Caco-2 (cell line): ENCODE data around the gene TMA7. TPM values are rescaled to one million over a fixed set of nuclear protein-coding genes. Genes with fewer than 3 reads are reported as not detected.

ENCODE experiments used
- BruUV-seq: library from RNA; stranded (reverse); fragments of 400-500 nt; replicated peaks from 2 replicates; lab custom pipeline; 2021; lab: Mats Ljungman, UMichigan
- CTCF ChIA-PET: fragments of 300-600 bp; sonication (Branson Sonifier 250); formaldehyde crosslinking; loops from one replicate; lab custom pipeline; 2022; ENCODE audit warnings: antibody characterized with exemption; lab: Charles Lee
- POLR2A ChIA-PET: fragments of 300-600 bp; sonication (Branson Sonifier 250); formaldehyde crosslinking; loops from one replicate; lab custom pipeline; 2022; ENCODE audit warnings: antibody characterized with exemption; lab: Charles Lee
- DNase-seq, 2 experiments: peaks; one replicate each; pipeline versions ENCODE4 v3.0.0 to v3.0.0-alpha.2; 2020 to 2022
- H3K27me3 ChIP-seq: replicated peaks from 2 replicates; pipeline ENCODE4 v1.6.0; 2011; ENCODE audit warnings: low read length; ENCODE audit not compliant: control insufficient read depth, insufficient read depth
- H3K36me3 ChIP-seq: 2 replicates; pipeline ENCODE4 v1.5.1; 2011; ENCODE audit warnings: low read length; ENCODE audit not compliant: control insufficient read depth, insufficient read depth
- H3K4me1 ChIP-seq: fragments of 250-450 bp; sonication (Bioruptor Pico); 2 replicates; pipeline ENCODE4 v1.5.1; 2020; ENCODE audit warnings: mild to moderate bottlenecking
- H3K4me3 ChIP-seq: 2 replicates; pipeline ENCODE4 v1.5.1; 2011; ENCODE audit warnings: low read depth, mild to moderate bottlenecking, control low read depth, low read length
- H3K9me3 ChIP-seq: fragments of 250-450 bp; sonication (Bioruptor Pico); 2 replicates; pipeline ENCODE4 v1.5.1; 2020; ENCODE audit warnings: mild to moderate bottlenecking, moderate library complexity
- H3K27ac Mint-ChIP-seq: one replicate; pipeline ENCODE4 v1.8.0; 2022; ENCODE audit warnings: mixed read lengths; ENCODE audit not compliant: unreplicated experiment
- H3K27me3 Mint-ChIP-seq: one replicate; pipeline ENCODE4 v1.8.0; 2022; ENCODE audit warnings: mixed read lengths; ENCODE audit not compliant: insufficient read depth, unreplicated experiment
- H3K36me3 Mint-ChIP-seq: one replicate; pipeline ENCODE4 v1.8.0; 2022; ENCODE audit warnings: mild to moderate bottlenecking, mixed read lengths; ENCODE audit not compliant: insufficient read depth, unreplicated experiment
- H3K4me1 Mint-ChIP-seq: one replicate; pipeline ENCODE4 v1.8.0; 2022; ENCODE audit warnings: low read depth, mixed read lengths; ENCODE audit not compliant: unreplicated experiment
- H3K4me3 Mint-ChIP-seq: one replicate; pipeline ENCODE4 v1.8.0; 2022; ENCODE audit warnings: mild to moderate bottlenecking, moderate library complexity, mixed read lengths; ENCODE audit not compliant: unreplicated experiment
- H3K9me3 Mint-ChIP-seq: one replicate; pipeline ENCODE4 v1.8.0; 2022; ENCODE audit warnings: mixed read lengths; ENCODE audit not compliant: unreplicated experiment
- intact Hi-C: fragments of 100-400 bp; cut with micrococcal nuclease; formaldehyde crosslinking; loops from one replicate; pipeline ENCODE4 v1.10.0; 2022; ENCODE audit not compliant: unreplicated experiment
- total RNA-seq: library from RNA; stranded (reverse); gene quantifications from 2 replicates; pipeline ENCODE4 v1.2.3, GENCODE V29; 2022
- TF ChIP-seq, protein P1 (sequence below), 2 experiments: fragments of 200-600 bp in 1 of 2; IDR thresholded peaks; 1 replicate in 1 of 2; 2 replicates in 1 of 2; pipeline versions ENCODE4 v1.5.1 to v1.8.0; 2011 to 2022; ENCODE audit warnings: antibody characterized with exemption in 1 of 2, control low read depth in 1 of 2, inconsistent platforms in 1 of 2, low read depth in 1 of 2, low read length in 1 of 2, mild to moderate bottlenecking in 1 of 2, moderate library complexity in 1 of 2; ENCODE audit not compliant: insufficient read depth in 1 of 2, severe bottlenecking in 1 of 2, unreplicated experiment in 1 of 2

TMA7 gene
- total RNA-seq, 1 experiment from 2014 or later = 205 TPM

DNA sequence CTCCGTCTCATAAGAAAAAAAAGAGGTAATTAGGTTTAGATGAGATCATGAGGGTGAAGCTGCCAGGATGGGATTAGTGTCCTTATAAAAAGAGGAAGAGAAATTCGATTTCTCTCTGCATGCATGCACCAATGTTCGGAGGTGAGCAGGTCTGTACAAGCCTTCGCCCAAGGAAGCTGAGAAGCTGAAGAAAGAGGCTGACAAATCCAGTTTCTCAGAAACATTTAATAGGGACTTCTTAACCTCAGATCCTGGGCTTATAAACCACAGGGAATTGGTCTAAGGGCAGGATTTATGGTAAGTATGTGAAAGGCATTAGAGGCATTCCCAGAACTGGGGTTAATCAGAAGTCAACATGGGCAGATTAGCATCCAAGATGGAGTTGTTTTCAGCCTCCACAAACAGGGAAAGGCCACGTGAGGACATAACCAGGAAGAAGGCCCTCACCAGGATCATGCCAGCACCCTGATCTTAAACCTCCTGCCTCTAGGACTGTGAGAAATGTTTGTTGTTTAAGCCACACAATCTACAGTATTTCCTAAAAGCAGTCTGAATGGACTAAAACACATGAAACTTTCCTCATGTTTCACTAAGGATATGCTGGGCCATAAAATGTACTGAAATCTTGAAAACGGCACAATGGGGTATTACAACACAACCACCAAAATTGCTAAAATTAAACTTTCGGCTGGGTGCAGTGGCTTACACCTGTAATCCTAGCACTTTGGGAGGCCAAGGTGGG lies 52.6 kb downstream of the TMA7 start:
- H3K36me3 ChIP-seq = no peaks in the 10 kb centered on the region
- no peak overlapping the region for H3K4me3 Mint-ChIP-seq
- H3K9me3 Mint-ChIP-seq = no peaks in the 10 kb centered on the region
- intact Hi-C loops = no loop called here
- no TSS peak for BruUV-seq
- peaks cover 7% of the 10 kb centered on the region; the same call in 1 of the 2 replicates for H3K4me1 ChIP-seq
- H3K4me1 Mint-ChIP-seq = no peaks in the 10 kb centered on the region
- H3K27ac Mint-ChIP-seq = no peak overlapping the region
- ChIA-PET POLR2A (interaction anchor here (0.5 to 0.6 kb wide), 3 partner anchors 11 to 46 kb away, joined by 3 to 12 read pairs (median 11); partner anchors contain the start of gene ATRIP), CTCF (no interaction called here)
- H3K36me3 Mint-ChIP-seq = peaks cover 3% of the 10 kb centered on the region
- TF ChIP-seq, protein P1, sequence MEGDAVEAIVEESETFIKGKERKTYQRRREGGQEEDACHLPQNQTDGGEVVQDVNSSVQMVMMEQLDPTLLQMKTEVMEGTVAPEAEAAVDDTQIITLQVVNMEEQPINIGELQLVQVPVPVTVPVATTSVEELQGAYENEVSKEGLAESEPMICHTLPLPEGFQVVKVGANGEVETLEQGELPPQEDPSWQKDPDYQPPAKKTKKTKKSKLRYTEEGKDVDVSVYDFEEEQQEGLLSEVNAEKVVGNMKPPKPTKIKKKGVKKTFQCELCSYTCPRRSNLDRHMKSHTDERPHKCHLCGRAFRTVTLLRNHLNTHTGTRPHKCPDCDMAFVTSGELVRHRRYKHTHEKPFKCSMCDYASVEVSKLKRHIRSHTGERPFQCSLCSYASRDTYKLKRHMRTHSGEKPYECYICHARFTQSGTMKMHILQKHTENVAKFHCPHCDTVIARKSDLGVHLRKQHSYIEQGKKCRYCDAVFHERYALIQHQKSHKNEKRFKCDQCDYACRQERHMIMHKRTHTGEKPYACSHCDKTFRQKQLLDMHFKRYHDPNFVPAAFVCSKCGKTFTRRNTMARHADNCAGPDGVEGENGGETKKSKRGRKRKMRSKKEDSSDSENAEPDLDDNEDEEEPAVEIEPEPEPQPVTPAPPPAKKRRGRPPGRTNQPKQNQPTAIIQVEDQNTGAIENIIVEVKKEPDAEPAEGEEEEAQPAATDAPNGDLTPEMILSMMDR (IDR thresholded peaks at IDR 0.05; ENCODE audit: insufficient read depth in 1 of 2, low read depth in 1 of 2, low read length in 1 of 2, severe bottlenecking in 1 of 2, unreplicated experiment in 1 of 2) = no peak
- no peaks in the 10 kb centered on the region for H3K27me3 Mint-ChIP-seq
- no peaks in the 10 kb centered on the region for H3K9me3 ChIP-seq
- H3K27me3 ChIP-seq = no peaks in the 10 kb centered on the region
- H3K4me3 ChIP-seq = no peak overlapping the region
- DNase-seq = no peak

GRCh38 chr3:48493203-48493501 lies 53.1 kb downstream of the TMA7 start:
- Histone ChIP-seq H3K4me3 (no peak overlapping the region), H3K27me3 (no peaks in the 10 kb centered on the region), H3K9me3 (no peaks in the 10 kb centered on the region), H3K4me1 (peaks cover 7% of the 10 kb centered on the region; the same call in 1 of the 2 replicates), H3K36me3 (no peaks in the 10 kb centered on the region)
- no peaks in the 10 kb centered on the region for H3K4me1 Mint-ChIP-seq
- TF ChIP-seq, protein P1 (IDR thresholded peaks at IDR 0.05; ENCODE audit: insufficient read depth in 1 of 2, low read depth in 1 of 2, low read length in 1 of 2, severe bottlenecking in 1 of 2, unreplicated experiment in 1 of 2) = no peak
- H3K36me3 Mint-ChIP-seq = peaks cover 8% of the 10 kb centered on the region
- CTCF ChIA-PET = no interaction called here
- DNase-seq = no peak
- no TSS peak for BruUV-seq
- intact Hi-C loops = no loop called here
- no peaks in the 10 kb centered on the region for H3K27me3 Mint-ChIP-seq
- no peak overlapping the region for H3K27ac Mint-ChIP-seq
- peaks cover 5% of the 10 kb centered on the region for H3K9me3 Mint-ChIP-seq
- POLR2A ChIA-PET = interaction anchor here (0.6 kb wide), 1 partner anchor 11 kb away, joined by 11 read pairs; no protein-coding TSS in a partner anchor
- H3K4me3 Mint-ChIP-seq = no peak overlapping the region

Other genes starting within 250 kb of the TMA7 start
- not detected in 2 replicates for gene CAMP, start 216.8 kb upstream of the TMA7 start, total RNA-seq
- 9.7 and 10.9 TPM in 2 replicates for gene ZNF589, start 199.2 kb upstream of the TMA7 start, total RNA-seq
- gene NME6, start 138.9 kb upstream of the TMA7 start, total RNA-seq = 42.3 and 49.2 TPM in 2 replicates
- not detected in 2 replicates for gene SPINK8, start 106.6 kb upstream of the TMA7 start, total RNA-seq
- 1.7 and 2.3 TPM in 2 replicates for gene FBXW12, start 68.0 kb upstream of the TMA7 start, total RNA-seq
- gene PLXNB1, start 10.2 kb upstream of the TMA7 start, total RNA-seq = 149 and 164 TPM in 2 replicates
- 48.9 and 59.5 TPM in 2 replicates for gene CCDC51, start 138 bp upstream of the TMA7 start, total RNA-seq
- 14.4 and 15.9 TPM in 2 replicates for gene ATRIP, start 6.5 kb downstream of the TMA7 start, total RNA-seq
- gene SHISA5, start 63.9 kb downstream of the TMA7 start, total RNA-seq = 213 and 226 TPM in 2 replicates
- 11.2 and 14.4 TPM in 2 replicates for gene PFKFB4, start 116.5 kb downstream of the TMA7 start, total RNA-seq
- 0.54 TPM in 1 of 2 replicates, not detected in the other for gene UCN2, start 123.5 kb downstream of the TMA7 start, total RNA-seq
- 4.7 and 5.2 TPM in 2 replicates for gene COL7A1, start 155.1 kb downstream of the TMA7 start, total RNA-seq
- 278 and 283 TPM in 2 replicates for gene UQCRC1, start 169.4 kb downstream of the TMA7 start, total RNA-seq
- not detected in 2 replicates for gene TMEM89, start 181.5 kb downstream of the TMA7 start, total RNA-seq
- gene SLC26A6, start 195.2 kb downstream of the TMA7 start, total RNA-seq = 54.7 and 59.4 TPM in 2 replicates
- 35.4 and 39.0 TPM in 2 replicates for gene CELSR3, start 222.6 kb downstream of the TMA7 start, total RNA-seq
- gene NCKIPSD, start 245.7 kb downstream of the TMA7 start, total RNA-seq = 30.1 and 30.2 TPM in 2 replicates